Neural progenitor cell (in vitro differentiated cells): ENCODE results near the gene ARHGEF39.
"Not testable (repeated sequence)": the region's sequence is repeated elsewhere in the genome, so short reads cannot be mapped to it uniquely, and the experiment has no call there.

Experiments
- CTCF ChIP-seq: fragments of 200-600 bp; sonication (generic); IDR thresholded peaks from 2 replicates; pipeline ENCODE4 v1.5.1; 2017; ENCODE audit warnings: antibody characterized with exemption, mild to moderate bottlenecking
- EZH2 ChIP-seq: fragments of 200-600 bp; sonication (generic); IDR thresholded peaks from 2 replicates; pipeline ENCODE4 v1.6.1; 2017; ENCODE audit warnings: antibody characterized with exemption, mild to moderate bottlenecking, moderate library complexity

- not testable (repeated sequence) for TF ChIP-seq CTCF, EZH2
Measured at GRCh38 chr9:35638751-35639150, 26.2 kb downstream of the ARHGEF39 start.
